Transverse colon (tissue), 4 donors: ENCODE measurements around the gene HEG1. TPM values are rescaled to one million over a fixed set of nuclear protein-coding genes. Genes with fewer than 3 reads are reported as not detected.

Experiments used
- DNase-seq: peaks from one replicate; pipeline ENCODE4 v3.0.0-alpha.2; 2019
- H3K27ac ChIP-seq, 4 donors: fragments of 200-600 bp; sonication (generic); 2 replicates each; pipeline ENCODE4 v1.5.1; 2016 to 2018; ENCODE audit warnings: inconsistent platforms in 4 of 4
- H3K27me3 ChIP-seq: fragments of 200-600 bp; sonication (generic); 2 replicates; pipeline ENCODE4 v1.5.1; 2017; ENCODE audit warnings: inconsistent platforms
- H3K36me3 ChIP-seq, 4 donors: fragments of 200-600 bp; sonication (generic); 2 replicates each; pipeline ENCODE4 v1.5.1; 2017 to 2019; ENCODE audit warnings: inconsistent platforms in 4 of 4
- H3K4me1 ChIP-seq, 4 donors: fragments of 200-600 bp; sonication (generic); 2 replicates each; pipeline ENCODE4 v1.5.1; 2017 to 2020; ENCODE audit warnings: inconsistent platforms in 4 of 4
- H3K4me3 ChIP-seq, 4 donors: fragments of 200-600 bp; sonication (generic); 1 replicate in 1 of 4; 2 replicates in 3 of 4; pipeline versions ENCODE4 v1.5.1 to v1.6.1; 2017 to 2019; ENCODE audit warnings: inconsistent platforms in 4 of 4
- H3K9me3 ChIP-seq, 2 donors: fragments of 200-600 bp; sonication (generic); 2 replicates each; pipeline ENCODE4 v1.5.1; 2017 to 2019; ENCODE audit warnings: inconsistent platforms in 2 of 2
- CTCF ChIP-seq, 5 experiments: fragments of 200-600 bp in 3 of 5; fragments of 450-650 bp in 2 of 5; sonication (generic) in 3 of 5; IDR thresholded peaks; 1 replicate in 2 of 5; 2 replicates in 3 of 5; pipeline ENCODE4 v1.5.1; 2016 to 2017; ENCODE audit warnings: antibody characterized with exemption in 5 of 5, inconsistent platforms in 3 of 5, mild to moderate bottlenecking in 2 of 5, moderate library complexity in 1 of 5
- EP300 ChIP-seq: sonication (generic); formaldehyde crosslinking; IDR thresholded peaks from one replicate; pipeline ENCODE4 v1.6.1; 2017; ENCODE audit warnings: antibody characterized with exemption, low read depth
- POLR2A ChIP-seq: fragments of 450-650 bp; IDR thresholded peaks from one replicate; pipeline ENCODE4 v1.6.1; 2016; ENCODE audit warnings: antibody characterized with exemption, mild to moderate bottlenecking, moderate library complexity
- POLR2AphosphoS5 ChIP-seq, 3 donors: sonication (generic); formaldehyde crosslinking; IDR thresholded peaks; one replicate each; pipeline ENCODE4 v1.6.1; 2016; ENCODE audit warnings: antibody characterized with exemption in 3 of 3
- WGBS, 2 donors: methylation state at CpG; one replicate each; pipeline ENCODE4 v1.1.5; 2018; ENCODE audit warnings: low coverage in 1 of 2; 5-methylcytosine and 5-hydroxymethylcytosine counted together
- in situ Hi-C, 4 donors: fragments of 200-750 bp; cut with MboI; loops; one replicate each; pipeline versions ENCODE4 v1.15.0 to v1.15.1; 2017; ENCODE audit warnings: low sequenced_read_pairs in 3 of 4, low pct_ligation_motif_present in 1 of 4, low pct_unique_long_range_greater_than_20kb in 1 of 4
- intact Hi-C: fragments of 100-400 bp; cut with DNase I; formaldehyde crosslinking; loops from one replicate; pipeline ENCODE4 v1.15.1; 2023; ENCODE audit warnings: low total_unique reads
- total RNA-seq, 4 donors: library from RNA; depleted of rRNA; stranded (reverse); fragments of >200 nt; gene quantifications; one replicate each; pipeline ENCODE4 v1.1.0, GENCODE V29; 2016

The HEG1 gene
- total RNA-seq, 4 donors from 2014 or later, result 8.9 to 97.3 (median 10.6) TPM

- Histone ChIP-seq H3K4me1 (peaks cover 18 to 33% (median 30%) of the 10 kb centered on the region in 4 donors), H3K9me3 (no peaks in the 10 kb centered on the region), H3K27ac (peak overlapping the region; percentile 67 to 78 (median 77)), H3K36me3 (peaks cover 0 to 3% (median 0%) of the 10 kb centered on the region in 4 donors), H3K27me3 (no peaks in the 10 kb centered on the region), H3K4me3 (no peak overlapping the region)
- WGBS, 2 donors, result 65 to 80% methylated on average over 4 to 7 of the region's 7 CpGs
- in situ Hi-C loops, result loop anchor here in 1 of 4 donors (10.0 kb wide), 1 partner anchor 62 kb away; no protein-coding TSS in a partner anchor
- intact Hi-C loops, result no loop called here
- TF ChIP-seq CTCF (IDR thresholded peaks at IDR 0.05), result peak; percentile 44 to 82 (median 56)
- TF ChIP-seq POLR2AphosphoS5 (IDR thresholded peaks at IDR 0.05), result no peak
- peak; percentile 60 for DNase-seq
Observed at GRCh38 chr3:124986192-124987143, 69.3 kb downstream of the HEG1 start.

GRCh38 chr3:124985349-124985748 lies 70.4 kb downstream of the HEG1 start:
- Histone ChIP-seq H3K27me3 (no peaks in the 10 kb centered on the region), H3K4me1 (peaks cover 18 to 36% (median 30%) of the 10 kb centered on the region in 4 donors), H3K9me3 (no peaks in the 10 kb centered on the region), H3K4me3 (no peak overlapping the region), H3K36me3 (peaks cover 0 to under 1% (median 0%) of the 10 kb centered on the region in 4 donors), H3K27ac (peak overlapping the region; percentile 67 to 78 (median 77))
- intact Hi-C loops (no loop called here), in situ Hi-C loops (loop anchor here in 1 of 4 donors (10.0 kb wide), 1 partner anchor 61 kb away; no protein-coding TSS in a partner anchor)
- no peak for DNase-seq
- peak in 1 of 5 experiments; percentile 9 for TF ChIP-seq CTCF (IDR thresholded peaks at IDR 0.05)
- no peak for TF ChIP-seq POLR2AphosphoS5 (IDR thresholded peaks at IDR 0.05)
- 52 to 68% methylated on average over 4 of the region's 4 CpGs for WGBS, 2 donors

GRCh38 chr3:124984754-124985153 lies 71.0 kb downstream of the HEG1 start:
- Histone ChIP-seq H3K4me3 (no peak overlapping the region), H3K27ac (peak overlapping the region; percentile 67 to 78 (median 77)), H3K9me3 (no peaks in the 10 kb centered on the region), H3K27me3 (no peaks in the 10 kb centered on the region), H3K36me3 (no peaks in the 10 kb centered on the region), H3K4me1 (peaks cover 18 to 36% (median 30%) of the 10 kb centered on the region in 4 donors)
- WGBS, 2 donors, result 51 to 64% methylated on average over 2 to 3 of the region's 3 CpGs
- in situ Hi-C loops, result loop anchor here in 1 of 4 donors (10.0 kb wide), 1 partner anchor 60 kb away; no protein-coding TSS in a partner anchor
- intact Hi-C loops, result no loop called here
- no peak for DNase-seq
- TF ChIP-seq EP300, result no peak
- TF ChIP-seq POLR2AphosphoS5 (IDR thresholded peaks at IDR 0.05), result peak in 1 of 3 donors; percentile 11
- no peak for TF ChIP-seq CTCF (IDR thresholded peaks at IDR 0.05)

- WGBS, 2 donors, result 100% methylated on average over 2 of the region's 2 CpGs
- intact Hi-C loops, result no loop called here
Observed at GRCh38 chr3:124982855-124983254, 72.9 kb downstream of the HEG1 start.

More at GRCh38 chr3:124982855-124983254, 72.9 kb downstream of the HEG1 start:
- in situ Hi-C loops, result loop anchor here in 1 of 4 donors (10.0 kb wide), 1 partner anchor 58 kb away; no protein-coding TSS in a partner anchor
- no peak for TF ChIP-seq POLR2AphosphoS5 (IDR thresholded peaks at IDR 0.05)
- no peak for TF ChIP-seq CTCF (IDR thresholded peaks at IDR 0.05)
- TF ChIP-seq POLR2A, result no peak
- no peak for TF ChIP-seq EP300
- no peak overlapping the region for H3K4me3 ChIP-seq
- no peaks in the 10 kb centered on the region for H3K27me3 ChIP-seq
- H3K27ac ChIP-seq, result no peak overlapping the region
- H3K9me3 ChIP-seq, result no peaks in the 10 kb centered on the region
- DNase-seq, result no peak
- H3K36me3 ChIP-seq, result no peaks in the 10 kb centered on the region
- peaks cover 18 to 36% (median 30%) of the 10 kb centered on the region in 4 donors for H3K4me1 ChIP-seq
